IMR-90 (cell line): ENCODE measurements around the gene AMBP. TPM values are rescaled to one million over a fixed set of nuclear protein-coding genes. Genes with fewer than 3 reads are reported as not detected.

Source experiments
- ATAC-seq: fragments of 200-7000 bp; cut with Tn5 transposase; 2 replicates; pipeline ENCODE4 v1.9.1; 2020; ENCODE audit warnings: low read depth, mild to moderate bottlenecking, moderate library complexity
- BruUV-seq: library from RNA; stranded (reverse); fragments of 400-500 nt; replicated peaks from 2 replicates; lab custom pipeline; 2021; lab: Mats Ljungman, UMichigan
- CTCF ChIA-PET: fragments of 300-600 bp; formaldehyde crosslinking; extraction: SDS; loops from one replicate; lab custom pipeline; 2021; ENCODE audit warnings: antibody characterized with exemption; lab: Yijun Ruan, JAX
- POLR2A ChIA-PET: fragments of 300-600 bp; sonication (Branson Sonifier 250); formaldehyde crosslinking; loops from one replicate; lab custom pipeline; 2022; ENCODE audit warnings: antibody characterized with exemption; ENCODE audit not compliant: unreplicated experiment; lab: Charles Lee
- DNase-seq: peaks from one replicate; pipeline ENCODE4 v3.0.0; 2013
- H2AFZ ChIP-seq: replicated peaks from 2 replicates; pipeline ENCODE3; 2013; ENCODE audit warnings: low read length, mild to moderate bottlenecking; ENCODE audit not compliant: poor library complexity
- H2AK5ac ChIP-seq: 2 replicates; pipeline ENCODE4 v1.6.1; 2013; ENCODE audit warnings: low read depth, low read length, inconsistent platforms
- H2AK9ac ChIP-seq: replicated peaks from 2 replicates; pipeline ENCODE3; 2013; ENCODE audit warnings: mild to moderate bottlenecking, low read depth, low read length, moderate library complexity; ENCODE audit not compliant: poor library complexity
- H2BK120ac ChIP-seq: 2 replicates; pipeline ENCODE4 v1.6.1; 2013; ENCODE audit warnings: low read depth, low read length, inconsistent platforms
- H2BK15ac ChIP-seq: 3 replicates; pipeline ENCODE4 v1.6.1; 2013; ENCODE audit warnings: low read depth, low read length, inconsistent platforms
- H2BK20ac ChIP-seq: 2 replicates; pipeline ENCODE4 v1.6.1; 2013; ENCODE audit warnings: low read depth, mild to moderate bottlenecking, inconsistent platforms, low read length, moderate library complexity
- H2BK5ac ChIP-seq: 2 replicates; pipeline ENCODE4 v1.6.1; 2013; ENCODE audit warnings: mild to moderate bottlenecking, low read depth, low read length, inconsistent platforms; ENCODE audit not compliant: poor library complexity, severe bottlenecking
- H3K14ac ChIP-seq: replicated peaks from 2 replicates; pipeline ENCODE4 v1.6.1; 2013; ENCODE audit warnings: low read depth, low read length, inconsistent platforms
- H3K18ac ChIP-seq: 2 replicates; pipeline ENCODE4 v1.6.1; 2013; ENCODE audit warnings: low read depth, low read length, control low read depth
- H3K23ac ChIP-seq: 2 replicates; pipeline ENCODE4 v1.6.1; 2013; ENCODE audit warnings: low read depth, low read length, inconsistent platforms
- H3K27ac ChIP-seq: 2 replicates; pipeline ENCODE4 v1.5.1; 2013; ENCODE audit warnings: mild to moderate bottlenecking, control low read depth, low read length; ENCODE audit not compliant: insufficient read depth
- H3K27me3 ChIP-seq: 2 replicates; pipeline ENCODE4 v1.6.1; 2013; ENCODE audit warnings: low read length; ENCODE audit not compliant: control insufficient read depth, insufficient read depth
- H3K36me3 ChIP-seq: 2 replicates; pipeline ENCODE4 v1.6.1; 2013; ENCODE audit warnings: low read length, mixed read lengths; ENCODE audit not compliant: control insufficient read depth, insufficient read depth
- H3K4ac ChIP-seq: 2 replicates; pipeline ENCODE4 v1.6.1; 2013; ENCODE audit warnings: low read depth, low read length, inconsistent platforms
- H3K4me1 ChIP-seq: 2 replicates; pipeline ENCODE4 v1.6.1; 2013; ENCODE audit warnings: low read length, mixed read lengths; ENCODE audit not compliant: control insufficient read depth, insufficient read depth
- H3K4me2 ChIP-seq: 2 replicates; pipeline ENCODE4 v1.6.1; 2013; ENCODE audit warnings: low read depth, mild to moderate bottlenecking, control low read depth, low read length, moderate library complexity
- H3K4me3 ChIP-seq: 2 replicates; pipeline ENCODE4 v1.5.1; 2013; ENCODE audit warnings: low read depth, mild to moderate bottlenecking, control low read depth, low read length, moderate library complexity; ENCODE audit not compliant: insufficient read depth
- H3K56ac ChIP-seq: 2 replicates; pipeline ENCODE4 v1.6.1; 2013; ENCODE audit warnings: low read length, inconsistent platforms; ENCODE audit not compliant: insufficient read depth; ENCODE audit errors: extremely low read depth
- H3K79me1 ChIP-seq, 2 experiments: 2 replicates each; pipeline ENCODE4 v1.6.1; 2013; ENCODE audit warnings: low read length in 2 of 2, inconsistent platforms in 1 of 2, low read depth in 1 of 2
- H3K9ac ChIP-seq: 2 replicates; pipeline ENCODE4 v1.6.1; 2013; ENCODE audit warnings: low read depth, low read length, control low read depth
- H3K9me1 ChIP-seq: 2 replicates; pipeline ENCODE4 v1.6.1; 2013; ENCODE audit warnings: low read length, inconsistent platforms; ENCODE audit not compliant: insufficient read depth
- H3K9me3 ChIP-seq: 2 replicates; pipeline ENCODE4 v1.6.1; 2013; ENCODE audit warnings: low read length; ENCODE audit not compliant: control insufficient read depth, insufficient read depth
- H4K20me1 ChIP-seq: 2 replicates; pipeline ENCODE4 v1.6.1; 2013; ENCODE audit warnings: low read length, inconsistent platforms; ENCODE audit not compliant: insufficient read depth
- H4K5ac ChIP-seq: 2 replicates; pipeline ENCODE4 v1.6.1; 2013; ENCODE audit warnings: mild to moderate bottlenecking, low read depth, low read length, control low read depth
- H4K8ac ChIP-seq, 2 experiments: 2 replicates each; pipeline ENCODE4 v1.6.1; 2013; ENCODE audit warnings: low read depth in 2 of 2, low read length in 2 of 2, control low read depth in 1 of 2, inconsistent platforms in 1 of 2
- H4K91ac ChIP-seq: 2 replicates; pipeline ENCODE4 v1.6.1; 2013; ENCODE audit warnings: low read depth, low read length, inconsistent platforms; ENCODE audit not compliant: insufficient read depth
- BHLHE40 ChIP-seq: fragments of 150-350 bp; IDR thresholded peaks from 2 replicates; pipeline ENCODE4 v1.6.1; 2016; ENCODE audit warnings: mild to moderate bottlenecking, low read depth, low read length
- CEBPB ChIP-seq: IDR thresholded peaks from 2 replicates; pipeline ENCODE4 v1.6.1; 2012; ENCODE audit warnings: low read depth, low read length, improper control_type of control experiment
- CHD1 ChIP-seq: IDR thresholded peaks from 2 replicates; pipeline ENCODE4 v1.6.1; 2012; ENCODE audit warnings: low read depth, low read length, improper control_type of control experiment
- FOS ChIP-seq: fragments of 150-350 bp; IDR thresholded peaks from 2 replicates; pipeline ENCODE4 v1.6.1; 2016; ENCODE audit warnings: low read depth, low read length
- MAFK ChIP-seq: IDR thresholded peaks from 2 replicates; pipeline ENCODE4 v1.6.1; 2012; ENCODE audit warnings: low read depth, low read length, improper control_type of control experiment
- MAZ ChIP-seq: IDR thresholded peaks from 2 replicates; pipeline ENCODE4 v1.6.1; 2012; ENCODE audit warnings: low read depth, mild to moderate bottlenecking, low read length, improper control_type of control experiment, moderate library complexity, borderline replicate concordance
- MXI1 ChIP-seq: IDR thresholded peaks from 2 replicates; pipeline ENCODE4 v1.6.1; 2012; ENCODE audit warnings: low read depth, mild to moderate bottlenecking, low read length, moderate library complexity, borderline replicate concordance
- NFE2L2 ChIP-seq: fragments of 150-350 bp; IDR thresholded peaks from 2 replicates; pipeline ENCODE4 v1.6.1; 2016; ENCODE audit warnings: low read depth, mild to moderate bottlenecking, low read length
- POLR2A ChIP-seq: IDR thresholded peaks from 2 replicates; pipeline ENCODE4 v1.6.1; 2012; ENCODE audit warnings: mild to moderate bottlenecking, low read depth, low read length
- RAD21 ChIP-seq: IDR thresholded peaks from 2 replicates; pipeline ENCODE4 v1.6.1; 2012; ENCODE audit warnings: low read length, improper control_type of control experiment
- RCOR1 ChIP-seq: IDR thresholded peaks from 2 replicates; pipeline ENCODE4 v1.6.1; 2012; ENCODE audit warnings: mild to moderate bottlenecking, low read length, improper control_type of control experiment; ENCODE audit not compliant: insufficient replicate concordance
- RFX5 ChIP-seq: IDR thresholded peaks from 2 replicates; pipeline ENCODE4 v1.8.0; 2012; ENCODE audit warnings: low read depth, mild to moderate bottlenecking, low read length, moderate library complexity
- SMC3 ChIP-seq: fragments of 150-350 bp; IDR thresholded peaks from 2 replicates; pipeline ENCODE4 v1.6.1; 2016; ENCODE audit warnings: low read depth, mild to moderate bottlenecking, antibody characterized with exemption, low read length, moderate library complexity
- WGBS, 2 experiments: methylation state at CpG; one replicate each; pipeline versions ENCODE4 v1.1.5 to v1.1.7; 2013; ENCODE audit warnings: missing lambda C conversion rate in 2 of 2; ENCODE audit not compliant: insufficient read length in 1 of 2; ENCODE audit errors: extremely low coverage in 2 of 2; 5-methylcytosine and 5-hydroxymethylcytosine counted together
- dilution Hi-C: fragments of 300-500 bp; cut with HindIII; formaldehyde crosslinking; loops from one replicate; pipeline ENCODE4 v1.14.3; 2018; ENCODE audit warnings: low sequenced_read_pairs; ENCODE audit not compliant: unreplicated experiment
- in situ Hi-C: fragments of 300-500 bp; cut with MboI; formaldehyde crosslinking; loops from 3 replicates; pipeline ENCODE4 v1.14.3; 2019; ENCODE audit warnings: low sequenced_read_pairs, inconsistent platforms, mixed read lengths
- intact Hi-C: fragments of 100-400 bp; cut with micrococcal nuclease; formaldehyde crosslinking; loops from 2 replicates; pipeline ENCODE4 v1.10.0; 2022
- polyA plus RNA-seq, 3 experiments: library from polyadenylated mRNA; depleted of rRNA; stranded (reverse); fragments of >200 nt; gene quantifications; 2 replicates each; pipeline ENCODE4 v1.2.3, GENCODE V29; 2012; ENCODE audit warnings: low replicate concordance in 1 of 3
- total RNA-seq: library from RNA; depleted of rRNA; stranded (reverse); fragments of >200 nt; gene quantifications from 2 replicates; pipeline ENCODE4 v1.2.3, GENCODE V29; 2012
- TF ChIP-seq, protein P1 (sequence below): fragments of 150-350 bp; IDR thresholded peaks from 2 replicates; pipeline ENCODE4 v1.6.1; 2016; ENCODE audit warnings: low read depth, mild to moderate bottlenecking, low read length, moderate library complexity, borderline replicate concordance
- TF ChIP-seq, protein P2 (sequence below): conservative IDR thresholded peaks from 2 replicates; pipeline ENCODE4 v1.5.1; 2012; ENCODE audit warnings: mild to moderate bottlenecking, low read depth, low read length, improper control_type of control experiment
- TF ChIP-seq, protein P3 (sequence below): fragments of 150-350 bp; IDR thresholded peaks from 2 replicates; pipeline ENCODE4 v1.6.1; 2017; ENCODE audit warnings: mild to moderate bottlenecking, antibody characterized with exemption, low read length, low read depth

The AMBP gene
- total and polyA plus RNA-seq, 2 of the 4 experiments (the other 2 are of a cell fraction): not detected

DNA sequence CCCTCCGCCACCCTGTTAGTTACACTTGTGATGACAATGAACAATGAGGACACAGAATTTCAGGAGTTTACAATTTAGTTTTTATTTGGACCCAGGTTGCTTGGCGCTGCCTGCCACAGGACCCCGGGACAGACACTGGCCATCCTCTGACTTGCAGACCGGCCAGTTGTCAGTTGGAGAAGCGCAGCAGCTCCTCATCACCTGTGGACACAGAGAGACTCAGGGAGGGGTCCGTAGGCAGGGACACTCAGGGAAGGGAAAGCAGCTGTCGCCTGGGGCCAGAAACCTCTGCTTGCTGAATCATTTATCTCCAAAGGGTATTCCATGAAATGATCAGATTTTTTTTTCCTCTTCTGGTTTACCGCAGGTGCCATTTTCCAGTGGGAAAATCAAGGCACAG is 18.0 kb downstream of the AMBP start:
- H2BK15ac ChIP-seq: no peak overlapping the region
- no peak overlapping the region for H3K4me3 ChIP-seq
- no TSS peak for BruUV-seq
- intact Hi-C loops (no loop called here), in situ Hi-C loops (no loop called here), dilution Hi-C loops (no loop called here)
- H3K14ac ChIP-seq: no peak overlapping the region
- peaks cover 10% of the 10 kb centered on the region for H3K27me3 ChIP-seq
- H3K9me1 ChIP-seq: 0 out of 2 replicates have a peak, but pooled peaks cover 4% of the 10 kb centered on the region
- TF ChIP-seq RAD21 (no peak), MXI1 (no peak), NFE2L2 (no peak), SMC3 (no peak), RFX5 (no peak), RCOR1 (no peak), BHLHE40 (no peak), CEBPB (no peak), CHD1 (no peak), FOS (no peak), POLR2A (no peak), MAZ (no peak), MAFK (no peak)
- TF ChIP-seq, protein P1, sequence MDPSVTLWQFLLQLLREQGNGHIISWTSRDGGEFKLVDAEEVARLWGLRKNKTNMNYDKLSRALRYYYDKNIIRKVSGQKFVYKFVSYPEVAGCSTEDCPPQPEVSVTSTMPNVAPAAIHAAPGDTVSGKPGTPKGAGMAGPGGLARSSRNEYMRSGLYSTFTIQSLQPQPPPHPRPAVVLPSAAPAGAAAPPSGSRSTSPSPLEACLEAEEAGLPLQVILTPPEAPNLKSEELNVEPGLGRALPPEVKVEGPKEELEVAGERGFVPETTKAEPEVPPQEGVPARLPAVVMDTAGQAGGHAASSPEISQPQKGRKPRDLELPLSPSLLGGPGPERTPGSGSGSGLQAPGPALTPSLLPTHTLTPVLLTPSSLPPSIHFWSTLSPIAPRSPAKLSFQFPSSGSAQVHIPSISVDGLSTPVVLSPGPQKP: no peak
- TF ChIP-seq, protein P2, sequence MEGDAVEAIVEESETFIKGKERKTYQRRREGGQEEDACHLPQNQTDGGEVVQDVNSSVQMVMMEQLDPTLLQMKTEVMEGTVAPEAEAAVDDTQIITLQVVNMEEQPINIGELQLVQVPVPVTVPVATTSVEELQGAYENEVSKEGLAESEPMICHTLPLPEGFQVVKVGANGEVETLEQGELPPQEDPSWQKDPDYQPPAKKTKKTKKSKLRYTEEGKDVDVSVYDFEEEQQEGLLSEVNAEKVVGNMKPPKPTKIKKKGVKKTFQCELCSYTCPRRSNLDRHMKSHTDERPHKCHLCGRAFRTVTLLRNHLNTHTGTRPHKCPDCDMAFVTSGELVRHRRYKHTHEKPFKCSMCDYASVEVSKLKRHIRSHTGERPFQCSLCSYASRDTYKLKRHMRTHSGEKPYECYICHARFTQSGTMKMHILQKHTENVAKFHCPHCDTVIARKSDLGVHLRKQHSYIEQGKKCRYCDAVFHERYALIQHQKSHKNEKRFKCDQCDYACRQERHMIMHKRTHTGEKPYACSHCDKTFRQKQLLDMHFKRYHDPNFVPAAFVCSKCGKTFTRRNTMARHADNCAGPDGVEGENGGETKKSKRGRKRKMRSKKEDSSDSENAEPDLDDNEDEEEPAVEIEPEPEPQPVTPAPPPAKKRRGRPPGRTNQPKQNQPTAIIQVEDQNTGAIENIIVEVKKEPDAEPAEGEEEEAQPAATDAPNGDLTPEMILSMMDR: no peak
- TF ChIP-seq, protein P3, sequence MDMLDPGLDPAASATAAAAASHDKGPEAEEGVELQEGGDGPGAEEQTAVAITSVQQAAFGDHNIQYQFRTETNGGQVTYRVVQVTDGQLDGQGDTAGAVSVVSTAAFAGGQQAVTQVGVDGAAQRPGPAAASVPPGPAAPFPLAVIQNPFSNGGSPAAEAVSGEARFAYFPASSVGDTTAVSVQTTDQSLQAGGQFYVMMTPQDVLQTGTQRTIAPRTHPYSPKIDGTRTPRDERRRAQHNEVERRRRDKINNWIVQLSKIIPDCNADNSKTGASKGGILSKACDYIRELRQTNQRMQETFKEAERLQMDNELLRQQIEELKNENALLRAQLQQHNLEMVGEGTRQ: no peak
- no peak overlapping the region for H2AK9ac ChIP-seq
- no peak overlapping the region for H3K56ac ChIP-seq
- no peak overlapping the region for H2BK5ac ChIP-seq
- no peaks in the 10 kb centered on the region for H3K79me1 ChIP-seq
- H3K4ac ChIP-seq: no peak overlapping the region
- POLR2A ChIA-PET: no interaction called here
- no peak overlapping the region for H3K18ac ChIP-seq
- H2BK120ac ChIP-seq: no peak overlapping the region
- no peak overlapping the region for H3K4me2 ChIP-seq
- no peak overlapping the region for H2AK5ac ChIP-seq
- H4K5ac ChIP-seq: no peak overlapping the region
- no peaks in the 10 kb centered on the region for H3K4me1 ChIP-seq
- DNase-seq (no peak), ATAC-seq (no peak)
- no peak overlapping the region for H3K23ac ChIP-seq
- H3K9me3 ChIP-seq: no peaks in the 10 kb centered on the region
- no peaks in the 10 kb centered on the region for H4K20me1 ChIP-seq
- H4K91ac ChIP-seq: no peak overlapping the region
- H2AFZ ChIP-seq: no peak overlapping the region
- CTCF ChIA-PET: no interaction called here
- H2BK20ac ChIP-seq: no peak overlapping the region
- H4K8ac ChIP-seq: no peak overlapping the region
- H3K36me3 ChIP-seq: peaks cover 4% of the 10 kb centered on the region; the same call in 1 of the 2 replicates
- H3K27ac ChIP-seq: no peak overlapping the region
- 92% methylated on average over 4 of the region's 8 CpGs; no CpG with 5 or more reads in 1 of the 2 experiments for WGBS, 2 experiments
- no peak overlapping the region for H3K9ac ChIP-seq
